Right lobe of liver (tissue), 6 donors: ENCODE data around the gene AP4M1. TPM values are rescaled to one million over a fixed set of nuclear protein-coding genes. Genes with fewer than 3 reads are reported as not detected.

Experiments used
- ATAC-seq, 4 donors: fragments of 200-7000 bp; cut with Tn5 transposase; one replicate each; pipeline ENCODE4 v1.9.1; 2020; ENCODE audit warnings: mild to moderate bottlenecking in 4 of 4, moderate library complexity in 4 of 4
- DNase-seq, 3 donors: peaks; one replicate each; pipeline ENCODE4 v3.0.0-alpha.2; 2020
- H3K27ac ChIP-seq, 3 donors: fragments of 200-600 bp; one replicate each; pipeline ENCODE4 v1.8.0; 2022
- H3K27me3 ChIP-seq, 2 donors: fragments of 200-600 bp; one replicate each; pipeline ENCODE4 v1.8.0; 2022
- H3K36me3 ChIP-seq, 4 donors: fragments of 200-600 bp; sonication (generic) in 1 of 4; one replicate each; pipeline versions ENCODE4 v1.5.1 to v1.8.0; 2017 to 2022; ENCODE audit warnings: control low read depth in 1 of 4
- H3K4me1 ChIP-seq, 4 donors: fragments of 200-600 bp; sonication (generic) in 1 of 4; one replicate each; pipeline versions ENCODE4 v1.5.1 to v1.8.0; 2017 to 2022; ENCODE audit warnings: control low read depth in 1 of 4
- H3K4me3 ChIP-seq, 3 donors: fragments of 200-600 bp; one replicate each; pipeline ENCODE4 v1.8.0; 2022
- H3K9me3 ChIP-seq, 4 donors: fragments of 200-600 bp; sonication (generic) in 1 of 4; one replicate each; pipeline versions ENCODE4 v1.5.1 to v1.8.0; 2017 to 2022; ENCODE audit warnings: control low read depth in 1 of 4
- CTCF ChIP-seq, 4 donors: fragments of 200-600 bp in 3 of 4; fragments of 450-650 bp in 1 of 4; IDR thresholded peaks; one replicate each; pipeline versions ENCODE4 v1.5.1 to v1.8.0; 2016 to 2022; ENCODE audit warnings: antibody characterized with exemption in 4 of 4, mild to moderate bottlenecking in 2 of 4
- POLR2A ChIP-seq: fragments of 450-650 bp; IDR thresholded peaks from one replicate; pipeline ENCODE4 v1.6.1; 2017; ENCODE audit warnings: antibody characterized with exemption, mild to moderate bottlenecking
- WGBS: methylation state at CpG from one replicate; pipeline ENCODE4 v1.1.6; 2018; ENCODE audit warnings: low coverage, low lambda C conversion rate; ENCODE audit not compliant: insufficient coverage; ENCODE audit errors: missing lambda C conversion rate; 5-methylcytosine and 5-hydroxymethylcytosine counted together
- intact Hi-C, 2 donors: fragments of 100-400 bp; cut with DNase I; formaldehyde crosslinking; loops; one replicate each; pipeline versions ENCODE4 v1.11.2 to v1.14.1; 2022
- total RNA-seq, 6 experiments: library from RNA; depleted of rRNA in 2 of 6; stranded (reverse); fragments of >200 nt in 2 of 6; fragmentation: NEBNext Ultra II Directional in 3 of 6; extraction: Animal tissue kit (Norgen Biotek cat#: 25700) in 3 of 6; gene quantifications; one replicate each; pipeline versions ENCODE4 v1.1.0 to v1.2.4, GENCODE V29; 2016 to 2023
- donor health status: DM: no; HTN: yes; CAD: no.
- donor health status: DM: no; HTN: no; CAD: no.
- donor health status: DM: no; HTN: no; CAD: no.
- donor health status: DM: no; HTN: yes; CAD: no.
- donor health status: DM: no; HTN: yes; CAD: no.

The AP4M1 gene
- total RNA-seq, 6 experiments from 2014 or later: 2.7 to 7.3 (median 4.3) TPM

GRCh38 chr7:100111914-100112313, 10.5 kb downstream of the AP4M1 start:
- Histone ChIP-seq H3K27ac (no peak overlapping the region), H3K4me1 (no peaks in the 10 kb centered on the region), H3K36me3 (peaks cover 0 to 29% (median 5%) of the 10 kb centered on the region in 4 donors), H3K4me3 (no peak overlapping the region), H3K9me3 (no peaks in the 10 kb centered on the region), H3K27me3 (no peaks in the 10 kb centered on the region)
- ATAC-seq (no peak), DNase-seq (no peak)
- intact Hi-C loops: no loop called here
- TF ChIP-seq CTCF (IDR thresholded peaks at IDR 0.05): no peak
- no peak for TF ChIP-seq POLR2A
- no CpG with 5 or more reads among the region's 13 CpGs for WGBS

- WGBS: 92% methylated on average over 5 of the region's 7 CpGs
- Histone ChIP-seq H3K36me3 (peaks cover 0 to 16% (median 5%) of the 10 kb centered on the region in 4 donors), H3K27me3 (no peaks in the 10 kb centered on the region), H3K4me3 (no peak overlapping the region), H3K27ac (no peak overlapping the region), H3K9me3 (no peaks in the 10 kb centered on the region), H3K4me1 (peaks cover 0 to 7% (median 2%) of the 10 kb centered on the region in 4 donors)
- TF ChIP-seq POLR2A (no peak), CTCF (IDR thresholded peaks at IDR 0.05) (no peak)
- intact Hi-C loops: no loop called here
- DNase-seq (no peak), ATAC-seq (no peak)
Measured at GRCh38 chr7:100115026-100115425, 13.6 kb downstream of the AP4M1 start.

- intact Hi-C loops: no loop called here
Measured at GRCh38 chr7:100118388-100119071, 17.1 kb downstream of the AP4M1 start.

GRCh38 chr7:100119072-100119969, 17.9 kb downstream of the AP4M1 start, which contains the start of the genes CNPY4 and TAF6:
Gene CNPY4 (plus strand): TSS chr7:100119634. CDS start chr7:100119745, 111 bp downstream.
Gene TAF6 (minus strand): TSS chr7:100119358. CDS start chr7:100114209, 5,149 bp downstream.
- ATAC-seq: peak; percentile 93 to 96 (median 94)
- Histone ChIP-seq H3K36me3 (no peaks in the 10 kb centered on the region), H3K9me3 (no peaks in the 10 kb centered on the region), H3K27ac (peak within 1 kb of the TSS; percentile 93 to 95 (median 94)), H3K27me3 (no peaks in the 10 kb centered on the region), H3K4me1 (peaks cover 0 to 14% (median 2%) of the 10 kb centered on the region in 4 donors), H3K4me3 (peak within 1 kb of the TSS; percentile 86 to 95 (median 93))
- no peak for TF ChIP-seq CTCF (IDR thresholded peaks at IDR 0.05)
- peak; percentile 47 for TF ChIP-seq POLR2A
- under 1% methylated on average over 28 of the region's 49 CpGs for WGBS
- intact Hi-C loops: no loop called here
- DNase-seq: peak; percentile 96 to 97 (median 97)

More at GRCh38 chr7:100118388-100119071, 17.1 kb downstream of the AP4M1 start:
- no peak for TF ChIP-seq CTCF (IDR thresholded peaks at IDR 0.05)
- no peak for TF ChIP-seq POLR2A
- H3K27me3 ChIP-seq: no peaks in the 10 kb centered on the region
- H3K27ac ChIP-seq: peak overlapping the region in 1 of 3 donors; percentile 95
- peak overlapping the region; percentile 86 to 95 (median 93) for H3K4me3 ChIP-seq
- H3K4me1 ChIP-seq: peaks cover 0 to 14% (median 2%) of the 10 kb centered on the region in 4 donors
- DNase-seq (no peak), ATAC-seq (no peak)
- no peaks in the 10 kb centered on the region for H3K9me3 ChIP-seq
- peaks cover 0 to 3% (median 0%) of the 10 kb centered on the region in 4 donors for H3K36me3 ChIP-seq
- WGBS: 26% methylated on average over 12 of the region's 18 CpGs
